Diencephalon (tissue), 1 donor: ENCODE results near the gene OMD. TPM values are rescaled to one million over a fixed set of nuclear protein-coding genes. Genes with fewer than 3 reads are reported as not detected.

Source experiments
- total RNA-seq: library from RNA; depleted of rRNA; stranded (reverse); fragments of >200 nt; gene quantifications from one replicate; pipeline ENCODE4 v1.2.3, GENCODE V29; 2014

The OMD gene
- 1.6 TPM for total RNA-seq

GRCh38 chr9:92424340-92424739 is at the start of gene OMD:
OMD (minus strand) TSS chr9:92424471; CDS start chr9:92417558, 6,913 bp downstream.

GRCh38 chr9:92404042-92404836 is 20.0 kb downstream of the OMD start, which contains the start of gene OGN:
OGN (minus strand) TSS chr9:92404578; CDS start chr9:92403407, 1,171 bp downstream.

Other genes starting within 250 kb of the OMD start
- 136 TPM for gene IARS1, start 130.8 kb downstream of the OMD start, total RNA-seq
- 19.1 TPM for gene NOL8, start 99.1 kb downstream of the OMD start, total RNA-seq
- 6.5 TPM for gene CENPP, start 98.5 kb downstream of the OMD start, total RNA-seq
- gene OGN, start 19.9 kb downstream of the OMD start, total RNA-seq = 11.8 TPM
- 2.3 TPM for gene ASPN, start 58.0 kb upstream of the OMD start, total RNA-seq
- gene ECM2, start 111.5 kb upstream of the OMD start, total RNA-seq = 5.3 TPM
- 11.1 TPM for gene IPPK, start 245.7 kb upstream of the OMD start, total RNA-seq